Gastroesophageal sphincter (tissue), 3 donors: ENCODE results near the gene TNNT3.

ENCODE experiments used
- CTCF ChIP-seq, 4 experiments: fragments of 200-600 bp in 2 of 4; fragments of 450-650 bp in 2 of 4; sonication (generic) in 1 of 4; IDR thresholded peaks; one replicate each; pipeline ENCODE4 v1.5.1; 2017 to 2019; ENCODE audit warnings: antibody characterized with exemption in 4 of 4, mild to moderate bottlenecking in 2 of 4, moderate library complexity in 2 of 4
- EP300 ChIP-seq: sonication (generic); formaldehyde crosslinking; IDR thresholded peaks from one replicate; pipeline ENCODE4 v1.6.1; 2017; ENCODE audit warnings: antibody characterized with exemption, mild to moderate bottlenecking
- POLR2A ChIP-seq, 2 donors: fragments of 450-650 bp; IDR thresholded peaks; one replicate each; pipeline ENCODE4 v1.6.1; 2017; ENCODE audit warnings: antibody characterized with exemption in 2 of 2, mild to moderate bottlenecking in 2 of 2, moderate library complexity in 1 of 2
- POLR2AphosphoS5 ChIP-seq: sonication (generic); formaldehyde crosslinking; IDR thresholded peaks from one replicate; pipeline ENCODE4 v1.6.1; 2017; ENCODE audit warnings: antibody characterized with exemption

GRCh38 chr11:1889224-1889930, 30.1 kb upstream of the TNNT3 start:
- TF ChIP-seq CTCF (IDR thresholded peaks at IDR 0.05) (no peak), POLR2A (IDR thresholded peaks at IDR 0.05) (no peak), POLR2AphosphoS5 (no peak), EP300 (no peak)
